OCI-LY3 (cell line): ENCODE data around the gene NRXN3.

Experiments used
- H2AFZ ChIP-seq: fragments of 200-600, 300-600 bp; shearing (Covaris generic); 2 replicates; pipeline ENCODE4 v1.6.0; 2014; ENCODE audit warnings: antibody characterized with exemption, low read depth, low read length
- H3K27ac ChIP-seq: fragments of 200-600, 300-600 bp; sonication (generic); 2 replicates; pipeline ENCODE4 v1.5.1; 2014; ENCODE audit warnings: mild to moderate bottlenecking, low read length, moderate library complexity, mixed read lengths
- H3K27me3 ChIP-seq: fragments of 200-600, 300-600 bp; sonication (generic); 2 replicates; pipeline ENCODE4 v1.6.1; 2014; ENCODE audit warnings: low read depth, low read length, mixed read lengths
- H3K36me3 ChIP-seq: fragments of 200-600, 300-600 bp; sonication (generic); replicated peaks from 2 replicates; pipeline ENCODE3; 2014; ENCODE audit warnings: low read depth, low read length, mixed read lengths
- H3K4me1 ChIP-seq: fragments of 300-600, 200-600 bp; sonication (generic); 2 replicates; pipeline ENCODE4 v1.6.1; 2014; ENCODE audit warnings: low read length, mixed read lengths
- H3K4me2 ChIP-seq: fragments of 200-600, 300-600 bp; sonication (generic); 2 replicates; pipeline ENCODE4 v1.6.1; 2014; ENCODE audit warnings: low read length, mixed read lengths
- H3K4me3 ChIP-seq: fragments of 300-600, 200-600 bp; sonication (generic); 2 replicates; pipeline ENCODE4 v1.5.1; 2014; ENCODE audit warnings: antibody characterized with exemption, mild to moderate bottlenecking, low read length, moderate library complexity
- H3K79me2 ChIP-seq: fragments of 300-600, 200-600 bp; shearing (Covaris generic); 2 replicates; pipeline ENCODE4 v1.6.1; 2014; ENCODE audit warnings: mild to moderate bottlenecking, low read length, mixed read lengths
- H3K9ac ChIP-seq: fragments of 300-600, 200-600 bp; shearing (Covaris generic); 2 replicates; pipeline ENCODE4 v1.6.0; 2014; ENCODE audit warnings: mild to moderate bottlenecking, low read length, moderate library complexity
- H3K9me3 ChIP-seq: fragments of 200-600, 300-600 bp; shearing (Covaris generic); 2 replicates; pipeline ENCODE4 v1.6.1; 2014; ENCODE audit warnings: low read length, mixed read lengths; ENCODE audit not compliant: insufficient read depth
- H4K20me1 ChIP-seq: fragments of 200-600, 300-600 bp; sonication (generic); 2 replicates; pipeline ENCODE4 v1.6.1; 2016; ENCODE audit warnings: low read length, mixed read lengths; ENCODE audit not compliant: insufficient read depth
- CTCF ChIP-seq: fragments of 200-600, 300-600 bp; sonication (generic); IDR thresholded peaks from 2 replicates; pipeline ENCODE4 v1.5.1; 2014; ENCODE audit warnings: antibody characterized with exemption, low read length, low read depth
- EZH2phosphoT487 ChIP-seq: fragments of 200-600 bp; shearing (Covaris generic); IDR thresholded peaks from 2 replicates; pipeline ENCODE4 v1.6.1; 2018; ENCODE audit warnings: antibody characterized with exemption, mixed run types, low read depth

Gene NRXN3

GRCh38 chr14:79630288-79630960, 1460.3 kb downstream of the NRXN3 start:
- Histone ChIP-seq H3K27ac (no peak overlapping the region), H3K4me3 (no peak overlapping the region), H4K20me1 (no peaks in the 10 kb centered on the region), H3K4me2 (no peak overlapping the region), H3K79me2 (no peaks in the 10 kb centered on the region), H3K4me1 (no peaks in the 10 kb centered on the region), H3K9me3 (no peaks in the 10 kb centered on the region), H2AFZ (no peak overlapping the region), H3K27me3 (no peaks in the 10 kb centered on the region), H3K9ac (no peak overlapping the region), H3K36me3 (no peaks in the 10 kb centered on the region)
- TF ChIP-seq EZH2phosphoT487 = no peak
- TF ChIP-seq CTCF = no peak

- Histone ChIP-seq H3K9ac (no peak overlapping the region), H3K4me1 (no peaks in the 10 kb centered on the region), H4K20me1 (no peaks in the 10 kb centered on the region), H3K36me3 (no peaks in the 10 kb centered on the region), H2AFZ (no peak overlapping the region), H3K4me3 (no peak overlapping the region), H3K4me2 (no peak overlapping the region), H3K27ac (no peak overlapping the region), H3K9me3 (no peaks in the 10 kb centered on the region), H3K27me3 (no peaks in the 10 kb centered on the region), H3K79me2 (no peaks in the 10 kb centered on the region)
- TF ChIP-seq EZH2phosphoT487 (no peak), CTCF (no peak)
These were observed 1461.1 kb downstream of the NRXN3 start for GRCh38 chr14:79631276-79631675.

GRCh38 chr14:79638672-79639266, 1468.6 kb downstream of the NRXN3 start:
- Histone ChIP-seq H3K36me3 (no peaks in the 10 kb centered on the region), H3K9me3 (no peaks in the 10 kb centered on the region), H2AFZ (no peak overlapping the region), H3K79me2 (no peaks in the 10 kb centered on the region), H3K9ac (no peak overlapping the region), H4K20me1 (no peaks in the 10 kb centered on the region), H3K27ac (no peak overlapping the region), H3K27me3 (no peaks in the 10 kb centered on the region), H3K4me2 (no peak overlapping the region), H3K4me3 (no peak overlapping the region), H3K4me1 (no peaks in the 10 kb centered on the region)
- no peak for TF ChIP-seq EZH2phosphoT487
- no peak for TF ChIP-seq CTCF

GRCh38 chr14:79639613-79640012, 1469.4 kb downstream of the NRXN3 start:
- Histone ChIP-seq H3K27ac (no peak overlapping the region), H3K79me2 (no peaks in the 10 kb centered on the region), H2AFZ (no peak overlapping the region), H4K20me1 (no peaks in the 10 kb centered on the region), H3K4me2 (no peak overlapping the region), H3K36me3 (no peaks in the 10 kb centered on the region), H3K4me1 (no peaks in the 10 kb centered on the region), H3K9me3 (no peaks in the 10 kb centered on the region), H3K27me3 (no peaks in the 10 kb centered on the region), H3K4me3 (no peak overlapping the region), H3K9ac (no peak overlapping the region)
- no peak for TF ChIP-seq CTCF
- no peak for TF ChIP-seq EZH2phosphoT487
